GM15510 (cell line): ENCODE data around the gene NPAS2.

Experiments
- POLR2A ChIP-seq: IDR thresholded peaks from 3 replicates; pipeline ENCODE4 v1.6.1; 2011; ENCODE audit warnings: borderline replicate concordance; ENCODE audit not compliant: insufficient read length; ENCODE audit errors: extremely low read depth

NPAS2 gene

GRCh38 chr2:100910111-100910510 lies 90.2 kb downstream of the NPAS2 start:
- TF ChIP-seq POLR2A = no peak

- TF ChIP-seq POLR2A = no peak
Observed at GRCh38 chr2:100919316-100919715, 99.4 kb downstream of the NPAS2 start.

- TF ChIP-seq POLR2A = no peak
Observed at GRCh38 chr2:100921685-100922161, 101.8 kb downstream of the NPAS2 start.

GRCh38 chr2:100923461-100924060 lies 103.6 kb downstream of the NPAS2 start:
- no peak for TF ChIP-seq POLR2A

GRCh38 chr2:100924122-100924519 lies 104.2 kb downstream of the NPAS2 start:
- TF ChIP-seq POLR2A = no peak

- TF ChIP-seq POLR2A = no peak
Observed at GRCh38 chr2:100924520-100925451, 104.8 kb downstream of the NPAS2 start.

GRCh38 chr2:100928235-100928634 lies 108.3 kb downstream of the NPAS2 start:
- TF ChIP-seq POLR2A = no peak

- TF ChIP-seq POLR2A = no peak
Observed at GRCh38 chr2:100929147-100929546, 109.2 kb downstream of the NPAS2 start.

GRCh38 chr2:100934504-100935371 lies 114.8 kb downstream of the NPAS2 start:
- no peak for TF ChIP-seq POLR2A

- no peak for TF ChIP-seq POLR2A
Observed at GRCh38 chr2:100935372-100935752, 115.4 kb downstream of the NPAS2 start.

GRCh38 chr2:100936070-100936741 lies 116.3 kb downstream of the NPAS2 start:
- no peak for TF ChIP-seq POLR2A

- TF ChIP-seq POLR2A = no peak
Observed at GRCh38 chr2:100936972-100937542, 117.1 kb downstream of the NPAS2 start.

- TF ChIP-seq POLR2A = no peak
Observed at GRCh38 chr2:100938031-100939026, 118.4 kb downstream of the NPAS2 start.
